Erythroblast (primary cell): ENCODE results near the gene IL1RAPL2.
"Not testable (repeated sequence)": the region's sequence is repeated elsewhere in the genome, so short reads cannot be mapped to it uniquely, and the experiment has no call there.

Source experiments
- DNase-seq, 2 experiments: peaks; one replicate each; lab custom pipeline; 2025; lab: John Stamatoyannopoulos, UW
- GATA1 ChIP-seq: IDR thresholded peaks from 2 replicates; pipeline ENCODE4 v1.6.1; 2011; ENCODE audit warnings: low read depth, mild to moderate bottlenecking, control low read depth, low read length, moderate library complexity
- POLR2A ChIP-seq: IDR thresholded peaks from 2 replicates; pipeline ENCODE4 v1.6.1; 2011; ENCODE audit warnings: mild to moderate bottlenecking, low read length

IL1RAPL2 gene

GRCh38 chrX:104565791-104566680 lies at the start of gene IL1RAPL2:
TSS of gene IL1RAPL2 (plus strand) at chrX:104566199.
- DNase-seq: peak in 1 of 2 experiments; percentile 1
- TF ChIP-seq GATA1 (no peak), POLR2A (no peak)

- DNase-seq: no peak
- TF ChIP-seq GATA1: no peak
- no peak for TF ChIP-seq POLR2A
Observed at GRCh38 chrX:104522386-104522785, 43.6 kb upstream of the IL1RAPL2 start.

DNA sequence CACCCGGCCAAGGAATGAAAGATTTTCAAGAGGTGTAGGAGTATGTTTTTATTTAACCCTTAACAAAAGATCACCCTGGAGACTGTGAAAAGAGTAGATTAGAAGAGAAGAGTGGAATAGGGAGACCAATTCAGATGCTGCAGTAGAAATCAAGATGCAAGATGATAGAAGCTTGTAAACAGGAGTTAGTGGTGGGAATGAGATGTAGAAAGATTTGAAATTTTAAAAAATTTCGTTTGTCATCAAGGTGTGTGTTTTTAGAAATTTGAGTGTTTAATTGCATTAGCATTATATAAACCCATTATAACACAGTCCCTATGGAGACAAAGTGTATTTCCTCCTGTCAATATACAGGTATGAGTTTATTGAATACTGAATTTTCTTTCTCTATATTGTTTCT lies 42.1 kb upstream of the IL1RAPL2 start:
- TF ChIP-seq POLR2A (no peak), GATA1 (no peak)
- DNase-seq: no peak

DNA sequence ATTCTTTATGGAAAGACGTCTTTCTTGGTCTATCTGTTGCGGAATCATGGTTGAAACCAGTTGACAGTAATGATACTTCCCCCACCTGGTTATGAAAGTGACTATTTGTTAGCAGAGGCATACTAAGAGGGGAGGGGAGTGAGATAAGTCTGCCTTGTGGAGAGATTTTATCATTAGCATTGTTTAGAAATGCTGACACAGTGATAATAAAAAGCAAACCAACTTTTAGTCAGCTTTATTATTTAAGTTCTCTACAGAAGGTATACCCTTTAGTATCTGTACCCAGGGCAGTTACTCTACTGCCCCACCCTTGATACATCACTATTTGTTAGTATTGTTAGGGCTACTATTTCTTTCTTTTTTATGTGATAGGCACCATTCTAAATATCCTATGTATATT lies 26.9 kb upstream of the IL1RAPL2 start:
- TF ChIP-seq POLR2A (no peak), GATA1 (no peak)
- DNase-seq: no peak

GRCh38 chrX:104542447-104542846 lies 23.6 kb upstream of the IL1RAPL2 start:
- DNase-seq: not testable (repeated sequence)

GRCh38 chrX:104564335-104564734 lies 1.7 kb upstream of the IL1RAPL2 start:
- TF ChIP-seq POLR2A: no peak
- TF ChIP-seq GATA1: no peak
- no peak for DNase-seq

DNA sequence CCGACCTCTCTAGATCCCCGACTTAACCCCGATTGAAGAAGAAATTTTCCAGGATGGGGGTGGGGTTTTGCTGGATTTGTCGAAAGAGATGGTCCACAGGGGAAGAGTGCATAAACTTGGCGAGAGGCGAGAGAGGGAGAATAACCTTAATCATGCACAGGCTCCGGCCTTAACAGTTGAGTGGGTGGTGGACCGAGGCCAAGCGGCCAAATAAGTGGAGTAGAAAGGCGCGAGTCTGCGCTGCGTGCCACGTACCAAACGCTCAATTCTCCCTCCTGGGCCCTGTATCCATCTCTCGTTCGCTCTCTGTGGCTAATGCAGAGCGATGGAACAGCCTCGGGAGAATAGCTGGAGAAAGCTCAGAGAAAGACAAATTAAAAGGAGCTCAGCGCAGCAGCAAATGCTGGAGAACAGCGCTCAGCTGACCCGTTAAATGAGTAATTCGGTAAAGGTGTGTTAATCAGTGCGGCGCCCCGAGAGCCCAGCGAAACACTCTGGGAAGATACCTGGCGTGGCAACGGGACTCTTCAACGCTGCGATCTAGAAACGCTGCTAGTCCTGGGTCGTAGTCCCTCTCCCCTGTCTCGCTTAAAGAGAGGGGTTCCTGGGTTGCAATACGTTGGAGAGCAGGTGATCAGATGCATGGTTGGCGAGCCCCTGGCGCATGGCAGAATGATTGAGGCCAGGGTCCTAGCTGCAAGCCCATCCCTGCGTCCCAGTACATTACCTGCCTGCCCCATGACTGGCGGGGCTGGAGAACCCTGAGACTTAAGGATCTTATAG lies 887 bp upstream of the IL1RAPL2 start:
- DNase-seq: no peak
- TF ChIP-seq GATA1: no peak
- TF ChIP-seq POLR2A: no peak

- DNase-seq: no peak
- TF ChIP-seq GATA1 (no peak), POLR2A (no peak)
Observed at GRCh38 chrX:104566681-104567501, 892 bp downstream of the IL1RAPL2 start.

DNA sequence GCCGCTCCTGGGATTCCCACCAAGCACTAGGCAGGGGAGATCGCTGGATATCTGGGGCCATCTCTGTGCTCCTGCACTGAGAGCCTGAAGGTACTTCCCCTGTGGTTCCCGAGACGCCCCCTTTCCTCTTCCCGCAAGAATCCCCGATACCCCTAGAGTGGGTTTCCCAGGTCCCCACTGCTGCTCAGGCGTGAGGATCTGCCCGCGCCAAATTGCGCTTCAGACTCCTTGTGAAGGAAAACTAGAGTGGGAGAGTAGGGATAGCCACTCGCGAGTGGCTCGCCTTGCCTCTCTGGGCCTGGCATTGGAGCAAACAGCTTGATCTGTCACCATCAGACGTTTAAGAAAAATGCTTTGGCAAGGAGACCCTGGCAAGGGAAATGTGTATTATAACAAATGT lies 1.5 kb downstream of the IL1RAPL2 start:
- no peak for DNase-seq
- TF ChIP-seq POLR2A (no peak), GATA1 (no peak)

DNA sequence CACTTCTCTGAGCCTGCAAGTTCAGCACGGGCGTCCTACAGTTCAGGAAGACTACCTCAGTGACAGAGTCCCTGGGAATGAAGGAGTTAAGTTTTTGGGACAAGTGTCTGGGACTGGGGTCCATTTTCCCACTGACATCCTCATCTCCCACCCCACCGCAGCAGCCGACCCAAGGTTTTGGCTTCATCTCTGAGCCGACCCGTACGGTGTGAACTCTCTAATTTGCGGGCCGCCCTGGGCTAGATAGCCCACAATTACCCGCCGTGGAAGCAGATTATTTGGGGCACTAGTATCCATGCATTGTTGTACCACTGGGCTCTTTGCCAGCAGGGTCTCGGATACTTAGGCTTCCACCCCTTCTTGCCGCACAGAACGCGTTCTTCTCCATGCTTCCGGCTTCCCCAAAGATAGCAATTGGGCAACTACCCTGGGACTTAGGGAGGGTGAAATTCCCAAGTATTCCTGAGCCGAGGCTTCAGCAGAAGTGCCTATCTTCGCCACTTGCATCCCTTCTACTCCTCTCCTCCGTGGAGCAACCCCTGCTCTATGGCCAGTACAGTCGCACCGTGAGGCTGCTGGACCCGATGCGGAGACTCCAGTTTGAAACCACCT lies 2.4 kb downstream of the IL1RAPL2 start:
- no peak for TF ChIP-seq GATA1
- TF ChIP-seq POLR2A: no peak

DNA sequence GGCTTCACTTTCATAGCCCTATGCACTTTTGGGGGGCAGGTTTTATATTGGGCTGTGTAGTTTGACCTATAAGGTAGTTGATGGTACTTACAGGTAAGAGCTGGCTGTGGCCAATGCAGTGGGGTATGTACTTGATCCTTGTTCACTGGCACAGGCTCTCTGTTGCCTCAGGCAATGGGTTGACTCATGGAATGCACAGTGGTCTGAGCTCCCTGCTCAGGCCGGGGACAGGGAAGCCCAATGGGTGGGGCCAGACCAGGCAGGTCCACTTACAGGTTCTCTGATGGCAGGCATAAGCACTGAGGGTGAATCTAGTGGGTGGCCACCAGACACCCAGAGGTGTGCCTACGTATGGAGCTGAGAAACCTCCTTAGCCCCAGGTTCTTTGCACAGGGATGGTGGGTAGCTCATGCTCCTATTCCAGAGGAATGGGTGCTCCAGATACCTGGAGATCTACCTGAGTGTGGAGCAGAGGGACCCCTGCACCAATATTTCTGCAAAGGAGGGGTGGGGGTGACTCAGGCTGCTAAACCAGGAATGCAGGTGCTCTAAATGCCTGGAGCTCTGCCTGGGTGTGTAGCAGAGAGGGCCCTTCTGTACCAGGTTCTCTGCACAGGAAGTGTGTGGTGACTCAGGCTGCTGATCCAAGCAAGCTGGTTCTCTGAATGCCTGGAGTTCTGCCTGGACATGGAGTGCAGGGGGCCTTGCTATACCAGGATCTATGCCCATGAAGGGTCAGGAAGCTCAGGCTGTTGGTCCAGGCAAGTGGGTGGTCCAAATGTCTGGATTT lies 52.3 kb downstream of the IL1RAPL2 start:
- TF ChIP-seq POLR2A (no peak), GATA1 (no peak)
- no peak for DNase-seq

More for the DNA sequence above, 2.4 kb downstream of the IL1RAPL2 start:
- DNase-seq: no peak

GRCh38 chrX:104621781-104622180 lies 55.8 kb downstream of the IL1RAPL2 start:
- TF ChIP-seq GATA1 (no peak), POLR2A (no peak)
- no peak for DNase-seq
